ENCODE results near the gene SYNGR2.

SYNGR2 gene

DNA sequence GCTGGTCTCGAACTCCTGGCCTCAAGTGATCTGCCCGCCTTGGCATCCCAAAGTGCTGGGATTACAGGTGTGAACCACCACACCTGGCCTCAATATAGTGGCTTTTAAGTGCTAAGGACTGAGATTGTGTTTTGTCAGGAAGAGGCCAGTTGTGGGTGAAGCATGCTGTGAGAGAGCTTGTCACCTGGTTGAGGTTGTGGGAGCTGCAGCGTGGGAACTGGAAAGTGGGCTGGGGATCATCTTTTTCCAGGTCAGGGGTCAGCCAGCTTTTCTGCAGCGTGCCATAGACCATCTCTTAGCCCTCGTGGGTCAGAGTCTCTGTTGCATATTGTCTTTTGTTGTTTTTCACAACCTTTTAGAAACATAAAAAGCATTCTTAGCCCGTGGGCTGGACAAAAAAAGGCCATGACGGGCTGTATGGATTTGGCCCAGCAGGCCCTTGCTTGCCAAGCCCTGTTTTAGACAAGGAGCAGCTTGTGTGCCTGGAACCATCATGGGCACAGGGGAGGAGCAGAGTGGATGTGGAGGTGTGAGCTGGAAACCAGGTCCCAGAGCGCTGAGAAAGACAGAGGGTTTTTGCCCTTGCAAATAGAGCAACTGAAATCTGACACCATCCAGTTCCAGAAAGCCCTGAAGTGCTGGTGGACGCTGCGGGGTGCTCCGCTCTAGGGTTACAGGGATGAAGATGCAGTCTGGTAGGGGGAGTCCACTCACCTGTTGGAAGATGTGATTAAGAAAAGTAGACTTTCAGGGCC is 51.2 kb downstream of the SYNGR2 start:
- no peak for ATAC-seq (ENCODE audit: low read depth)
- peaks cover 9% of the 10 kb centered on the region for H3K4me1 ChIP-seq (ENCODE audit: insufficient read depth, poor library complexity, severe bottlenecking)
- no peaks in the 10 kb centered on the region for H3K27me3 ChIP-seq (ENCODE audit: insufficient read depth, poor library complexity, severe bottlenecking)
- TF ChIP-seq, protein P1, sequence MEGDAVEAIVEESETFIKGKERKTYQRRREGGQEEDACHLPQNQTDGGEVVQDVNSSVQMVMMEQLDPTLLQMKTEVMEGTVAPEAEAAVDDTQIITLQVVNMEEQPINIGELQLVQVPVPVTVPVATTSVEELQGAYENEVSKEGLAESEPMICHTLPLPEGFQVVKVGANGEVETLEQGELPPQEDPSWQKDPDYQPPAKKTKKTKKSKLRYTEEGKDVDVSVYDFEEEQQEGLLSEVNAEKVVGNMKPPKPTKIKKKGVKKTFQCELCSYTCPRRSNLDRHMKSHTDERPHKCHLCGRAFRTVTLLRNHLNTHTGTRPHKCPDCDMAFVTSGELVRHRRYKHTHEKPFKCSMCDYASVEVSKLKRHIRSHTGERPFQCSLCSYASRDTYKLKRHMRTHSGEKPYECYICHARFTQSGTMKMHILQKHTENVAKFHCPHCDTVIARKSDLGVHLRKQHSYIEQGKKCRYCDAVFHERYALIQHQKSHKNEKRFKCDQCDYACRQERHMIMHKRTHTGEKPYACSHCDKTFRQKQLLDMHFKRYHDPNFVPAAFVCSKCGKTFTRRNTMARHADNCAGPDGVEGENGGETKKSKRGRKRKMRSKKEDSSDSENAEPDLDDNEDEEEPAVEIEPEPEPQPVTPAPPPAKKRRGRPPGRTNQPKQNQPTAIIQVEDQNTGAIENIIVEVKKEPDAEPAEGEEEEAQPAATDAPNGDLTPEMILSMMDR (IDR thresholded peaks at IDR 0.05; ENCODE audit: poor library complexity, severe bottlenecking), result no peak
- H3K4me3 ChIP-seq (ENCODE audit: severe bottlenecking), result no peak overlapping the region
- no peak overlapping the region for H3K27ac ChIP-seq (ENCODE audit: poor library complexity, severe bottlenecking)
- DNase-seq (ENCODE audit: low spot score), result no peak
- peaks cover 91% of the 10 kb centered on the region for H3K36me3 ChIP-seq (ENCODE audit: low read depth)
- no peaks in the 10 kb centered on the region for H3K9me3 ChIP-seq (ENCODE audit: severe bottlenecking)

All from RWPE2 (cell line).